Liver (tissue), 3 donors: ENCODE measurements around the gene LIFR.

Experiments used
- GABPA ChIP-seq, 2 donors: IDR thresholded peaks in 1 of 2; conservative IDR thresholded peaks in 1 of 2; 2 replicates each; pipeline ENCODE4 v1.6.1; 2016; ENCODE audit warnings: antibody characterized with exemption in 2 of 2, mild to moderate bottlenecking in 1 of 2, moderate library complexity in 1 of 2
- RAD21 ChIP-seq, 2 donors: IDR thresholded peaks; 2 replicates each; pipeline ENCODE4 v1.6.1; 2016; ENCODE audit warnings: antibody characterized with exemption in 2 of 2, mild to moderate bottlenecking in 2 of 2
- TAF1 ChIP-seq: conservative IDR thresholded peaks from 2 replicates; pipeline ENCODE4 v1.6.1; 2016; ENCODE audit warnings: antibody characterized with exemption, mild to moderate bottlenecking
- TF ChIP-seq, protein P1 (sequence below): fragments of 150-350 bp; IDR thresholded peaks from 2 replicates; pipeline ENCODE4 v1.5.1; 2017; ENCODE audit warnings: improper control_type of control experiment, low read depth, low read length; ENCODE audit not compliant: missing input control
- TF ChIP-seq, protein P2 (sequence below): IDR thresholded peaks from 2 replicates; pipeline ENCODE4 v1.6.1; 2016; ENCODE audit warnings: antibody characterized with exemption, mild to moderate bottlenecking
- donor health status: healthy.
- donor health status: healthy.

DNA sequence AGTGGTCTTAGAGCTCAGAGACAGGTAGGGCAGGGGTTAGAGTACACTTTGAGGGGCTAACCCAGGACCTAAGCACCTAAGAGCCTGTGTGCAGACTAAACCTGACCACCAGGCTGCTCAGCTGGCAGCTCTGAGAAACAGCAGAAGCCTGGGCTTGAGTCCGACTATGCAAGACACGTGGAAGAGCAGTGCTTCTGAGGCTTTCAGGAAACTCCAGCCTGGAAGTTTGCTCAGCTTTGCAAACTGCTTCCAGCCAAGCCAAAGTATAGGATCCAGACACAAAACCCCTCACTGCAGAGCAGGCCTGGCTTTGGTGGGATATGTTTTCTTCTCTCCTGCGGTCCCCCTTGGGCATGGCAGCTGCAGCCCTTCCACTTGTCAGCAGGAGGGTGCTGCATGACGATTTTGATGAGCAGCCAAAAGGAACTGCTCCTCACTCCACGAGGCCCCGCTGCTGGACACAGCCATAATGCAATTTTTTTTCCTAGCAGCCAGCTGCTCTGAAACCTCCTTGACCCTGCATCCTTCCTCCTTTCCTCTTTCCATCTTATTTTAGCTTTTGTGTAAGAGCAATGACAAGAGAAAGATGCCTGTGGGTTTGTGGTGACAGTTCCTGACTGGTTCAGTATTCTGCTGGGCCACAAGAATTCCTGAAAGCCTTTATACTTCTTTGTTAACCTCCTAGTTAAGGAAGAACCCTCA lies 123.1 kb downstream of the LIFR start:
- TF ChIP-seq GABPA (IDR thresholded peaks at IDR 0.05 in 1 of 2, conservative IDR thresholded peaks at IDR 0.05 in 1 of 2) (no peak), TAF1 (no peak), RAD21 (IDR thresholded peaks at IDR 0.05) (no peak)
- TF ChIP-seq, protein P1, sequence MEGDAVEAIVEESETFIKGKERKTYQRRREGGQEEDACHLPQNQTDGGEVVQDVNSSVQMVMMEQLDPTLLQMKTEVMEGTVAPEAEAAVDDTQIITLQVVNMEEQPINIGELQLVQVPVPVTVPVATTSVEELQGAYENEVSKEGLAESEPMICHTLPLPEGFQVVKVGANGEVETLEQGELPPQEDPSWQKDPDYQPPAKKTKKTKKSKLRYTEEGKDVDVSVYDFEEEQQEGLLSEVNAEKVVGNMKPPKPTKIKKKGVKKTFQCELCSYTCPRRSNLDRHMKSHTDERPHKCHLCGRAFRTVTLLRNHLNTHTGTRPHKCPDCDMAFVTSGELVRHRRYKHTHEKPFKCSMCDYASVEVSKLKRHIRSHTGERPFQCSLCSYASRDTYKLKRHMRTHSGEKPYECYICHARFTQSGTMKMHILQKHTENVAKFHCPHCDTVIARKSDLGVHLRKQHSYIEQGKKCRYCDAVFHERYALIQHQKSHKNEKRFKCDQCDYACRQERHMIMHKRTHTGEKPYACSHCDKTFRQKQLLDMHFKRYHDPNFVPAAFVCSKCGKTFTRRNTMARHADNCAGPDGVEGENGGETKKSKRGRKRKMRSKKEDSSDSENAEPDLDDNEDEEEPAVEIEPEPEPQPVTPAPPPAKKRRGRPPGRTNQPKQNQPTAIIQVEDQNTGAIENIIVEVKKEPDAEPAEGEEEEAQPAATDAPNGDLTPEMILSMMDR: peak; percentile 5
- TF ChIP-seq, protein P2, sequence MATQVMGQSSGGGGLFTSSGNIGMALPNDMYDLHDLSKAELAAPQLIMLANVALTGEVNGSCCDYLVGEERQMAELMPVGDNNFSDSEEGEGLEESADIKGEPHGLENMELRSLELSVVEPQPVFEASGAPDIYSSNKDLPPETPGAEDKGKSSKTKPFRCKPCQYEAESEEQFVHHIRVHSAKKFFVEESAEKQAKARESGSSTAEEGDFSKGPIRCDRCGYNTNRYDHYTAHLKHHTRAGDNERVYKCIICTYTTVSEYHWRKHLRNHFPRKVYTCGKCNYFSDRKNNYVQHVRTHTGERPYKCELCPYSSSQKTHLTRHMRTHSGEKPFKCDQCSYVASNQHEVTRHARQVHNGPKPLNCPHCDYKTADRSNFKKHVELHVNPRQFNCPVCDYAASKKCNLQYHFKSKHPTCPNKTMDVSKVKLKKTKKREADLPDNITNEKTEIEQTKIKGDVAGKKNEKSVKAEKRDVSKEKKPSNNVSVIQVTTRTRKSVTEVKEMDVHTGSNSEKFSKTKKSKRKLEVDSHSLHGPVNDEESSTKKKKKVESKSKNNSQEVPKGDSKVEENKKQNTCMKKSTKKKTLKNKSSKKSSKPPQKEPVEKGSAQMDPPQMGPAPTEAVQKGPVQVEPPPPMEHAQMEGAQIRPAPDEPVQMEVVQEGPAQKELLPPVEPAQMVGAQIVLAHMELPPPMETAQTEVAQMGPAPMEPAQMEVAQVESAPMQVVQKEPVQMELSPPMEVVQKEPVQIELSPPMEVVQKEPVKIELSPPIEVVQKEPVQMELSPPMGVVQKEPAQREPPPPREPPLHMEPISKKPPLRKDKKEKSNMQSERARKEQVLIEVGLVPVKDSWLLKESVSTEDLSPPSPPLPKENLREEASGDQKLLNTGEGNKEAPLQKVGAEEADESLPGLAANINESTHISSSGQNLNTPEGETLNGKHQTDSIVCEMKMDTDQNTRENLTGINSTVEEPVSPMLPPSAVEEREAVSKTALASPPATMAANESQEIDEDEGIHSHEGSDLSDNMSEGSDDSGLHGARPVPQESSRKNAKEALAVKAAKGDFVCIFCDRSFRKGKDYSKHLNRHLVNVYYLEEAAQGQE: no peak
